ENCODE results near the gene ESAM. TPM values are rescaled to one million over a fixed set of nuclear protein-coding genes. Genes with fewer than 3 reads are reported as not detected.

The ESAM gene
- total and polyA plus RNA-seq, 2 of the 8 experiments (the other 6 are each of a cell fraction or from before 2014, with no cell fraction given) = 0.09 TPM; not detected in 1

DNA sequence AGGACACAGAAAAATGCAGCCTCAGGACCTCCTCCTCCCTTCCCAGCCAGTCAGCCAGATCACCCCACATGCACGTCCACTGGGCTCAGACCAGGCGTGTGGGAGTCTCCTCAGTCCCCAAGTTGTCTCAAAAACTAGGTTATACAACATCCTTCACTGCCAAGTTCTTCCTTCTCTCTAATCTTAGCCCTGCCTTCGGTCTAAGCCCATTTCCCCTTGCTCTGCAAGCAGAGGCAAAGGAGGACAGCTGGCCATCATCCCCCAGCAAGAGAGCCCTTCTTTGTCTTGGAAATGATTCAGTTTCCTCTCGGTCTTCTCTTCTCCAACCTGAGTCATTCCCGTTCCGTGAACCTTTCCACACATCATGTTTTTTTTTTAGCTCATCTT is 36.4 kb downstream of the ESAM start:
- no peak for DNase-seq (ENCODE audit: low read depth in 1 of 2, low spot score in 2 of 2)
- Histone ChIP-seq H3K9ac (replicated peaks in 1 of 4; ENCODE audit: extremely low read depth in 1 of 4, low read depth in 3 of 4, low read length in 3 of 4) (no peak overlapping the region), H3K4me2 (ENCODE audit: insufficient read depth in 1 of 2, low read depth in 2 of 2, low read length in 2 of 2) (peak overlapping the region; percentile 47 to 52), H3K27me3 (replicated peaks in 1 of 4; ENCODE audit: control insufficient read depth in 3 of 4, extremely low read depth in 1 of 4, insufficient read depth in 3 of 4, low read length in 3 of 4) (peaks cover 13 to 40% (median 32%) of the 10 kb centered on the region in 4 experiments), H2BK12ac (ENCODE audit: low read depth, low read length) (peak overlapping the region; percentile 53; the same call in 1 of the 2 replicates), H2BK120ac (replicated peaks; ENCODE audit: low read depth, low read length) (no peak overlapping the region), H3K23me2 (ENCODE audit: low read depth, low read length) (no peaks in the 10 kb centered on the region; the same call in 1 of the 2 replicates), H2AFZ (ENCODE audit: low read length) (peak overlapping the region; percentile 76; the same call in 1 of the 2 replicates), H3K14ac (ENCODE audit: insufficient read length) (no peak overlapping the region), H2BK20ac (ENCODE audit: low read length) (no peak overlapping the region), H2BK15ac (ENCODE audit: low read length) (peak overlapping the region; percentile 96; the same call in 1 of the 2 replicates), H3K79me2 (ENCODE audit: control insufficient read depth in 1 of 2, insufficient read depth in 2 of 2, low read length in 2 of 2) (no peaks in the 10 kb centered on the region), H3K4ac (replicated peaks; ENCODE audit: insufficient read length, low read depth, low read length) (no peak overlapping the region), H3K56ac (replicated peaks; ENCODE audit: insufficient read length, low read depth, low read length) (no peak overlapping the region), H4K91ac (replicated peaks; ENCODE audit: insufficient read length, low read length) (peak overlapping the region; percentile 16), H3K4me1 (replicated peaks in 1 of 4; ENCODE audit: control insufficient read depth in 3 of 4, insufficient read depth in 4 of 4, low read length in 3 of 4) (peaks cover 8 to 15% (median 10%) of the 10 kb centered on the region in 4 experiments), H2AK5ac (ENCODE audit: low read depth, low read length) (no peak overlapping the region), H3K4me3 (ENCODE audit: extremely low read depth in 1 of 4, insufficient read depth in 2 of 4, low read depth in 3 of 4, low read length in 4 of 4) (peak overlapping the region in 1 of 4 experiments; percentile 12; a peak in 2 of 8 replicates), H3K23ac (ENCODE audit: insufficient read length) (no peak overlapping the region), H4K20me1 (replicated peaks in 1 of 2; ENCODE audit: control insufficient read depth in 1 of 2, insufficient read depth in 2 of 2, low read length in 2 of 2) (peaks cover 0 to 2% of the 10 kb centered on the region in 2 experiments), H3K9me3 (ENCODE audit: insufficient read depth in 2 of 2, low read depth in 1 of 2, low read length in 1 of 2) (no peaks in the 10 kb centered on the region), H3K27ac (ENCODE audit: low read depth, low read length) (no peak overlapping the region), H4K5ac (ENCODE audit: insufficient read length, low read depth, low read length) (no peak overlapping the region), H4K8ac (ENCODE audit: extremely low read depth, insufficient read depth, low read length) (peak overlapping the region; percentile 39; the same call in 1 of the 2 replicates), H3K18ac (ENCODE audit: extremely low read depth, low read length) (peak overlapping the region; percentile 49; the same call in 1 of the 2 replicates), H3K79me1 (ENCODE audit: low read depth, low read length) (no peaks in the 10 kb centered on the region), H3K36me3 (ENCODE audit: control insufficient read depth in 2 of 4, insufficient read depth in 4 of 4, low read length in 3 of 4) (no peaks in the 10 kb centered on the region), H2BK5ac (ENCODE audit: low read depth, low read length) (peak overlapping the region; percentile 32; the same call in 1 of the 2 replicates)
- POLR2A ChIA-PET (ENCODE audit: partially characterized antibody) = interaction anchor here (2.5 kb wide), 1 partner anchor 9 kb away, joined by 11 read pairs; no protein-coding TSS in a partner anchor
- FAIRE-seq = no peak
- CTCF ChIA-PET (ENCODE audit: partially characterized antibody) = interaction anchor here (1.0 to 4.1 kb wide), 8 partner anchors 11 to 111 kb away, joined by 3 to 20 read pairs (median 7); partner anchors contain the start of gene NRGN
- 38% methylated on average over 6 of the region's 6 CpGs; no CpG with 5 or more reads in 1 of the 2 experiments for WGBS, 2 experiments (ENCODE audit: extremely low coverage in 1 of 2, insufficient coverage in 1 of 2, insufficient read length in 1 of 2, insufficient replicate concordance in 2 of 2, low coverage in 1 of 2, low lambda C conversion rate in 2 of 2, missing lambda C conversion rate in 1 of 2)
- TF ChIP-seq, protein P1, sequence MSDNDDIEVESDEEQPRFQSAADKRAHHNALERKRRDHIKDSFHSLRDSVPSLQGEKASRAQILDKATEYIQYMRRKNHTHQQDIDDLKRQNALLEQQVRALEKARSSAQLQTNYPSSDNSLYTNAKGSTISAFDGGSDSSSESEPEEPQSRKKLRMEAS (IDR thresholded peaks at IDR 0.05) = no peak
- TF ChIP-seq SIX5 (IDR thresholded peaks at IDR 0.05; ENCODE audit: low read depth, low read length) (no peak), BRCA1 (IDR thresholded peaks at IDR 0.05; ENCODE audit: low read depth, low read length) (no peak), POU5F1 (IDR thresholded peaks at IDR 0.05; ENCODE audit: low read depth, low read length) (no peak), EZH2 (IDR thresholded peaks at IDR 0.05; ENCODE audit: low read depth, low read length, severe bottlenecking) (no peak), JUND (IDR thresholded peaks at IDR 0.05; ENCODE audit: low read length) (no peak), SP2 (IDR thresholded peaks at IDR 0.05; ENCODE audit: low read length) (no peak)
- TF ChIP-seq, protein P2, sequence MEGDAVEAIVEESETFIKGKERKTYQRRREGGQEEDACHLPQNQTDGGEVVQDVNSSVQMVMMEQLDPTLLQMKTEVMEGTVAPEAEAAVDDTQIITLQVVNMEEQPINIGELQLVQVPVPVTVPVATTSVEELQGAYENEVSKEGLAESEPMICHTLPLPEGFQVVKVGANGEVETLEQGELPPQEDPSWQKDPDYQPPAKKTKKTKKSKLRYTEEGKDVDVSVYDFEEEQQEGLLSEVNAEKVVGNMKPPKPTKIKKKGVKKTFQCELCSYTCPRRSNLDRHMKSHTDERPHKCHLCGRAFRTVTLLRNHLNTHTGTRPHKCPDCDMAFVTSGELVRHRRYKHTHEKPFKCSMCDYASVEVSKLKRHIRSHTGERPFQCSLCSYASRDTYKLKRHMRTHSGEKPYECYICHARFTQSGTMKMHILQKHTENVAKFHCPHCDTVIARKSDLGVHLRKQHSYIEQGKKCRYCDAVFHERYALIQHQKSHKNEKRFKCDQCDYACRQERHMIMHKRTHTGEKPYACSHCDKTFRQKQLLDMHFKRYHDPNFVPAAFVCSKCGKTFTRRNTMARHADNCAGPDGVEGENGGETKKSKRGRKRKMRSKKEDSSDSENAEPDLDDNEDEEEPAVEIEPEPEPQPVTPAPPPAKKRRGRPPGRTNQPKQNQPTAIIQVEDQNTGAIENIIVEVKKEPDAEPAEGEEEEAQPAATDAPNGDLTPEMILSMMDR (IDR thresholded peaks at IDR 0.05; ENCODE audit: control extremely low read depth in 1 of 3, insufficient read depth in 1 of 3, low read depth in 1 of 3, low read length in 3 of 3) = no peak
- TF ChIP-seq, protein P3, sequence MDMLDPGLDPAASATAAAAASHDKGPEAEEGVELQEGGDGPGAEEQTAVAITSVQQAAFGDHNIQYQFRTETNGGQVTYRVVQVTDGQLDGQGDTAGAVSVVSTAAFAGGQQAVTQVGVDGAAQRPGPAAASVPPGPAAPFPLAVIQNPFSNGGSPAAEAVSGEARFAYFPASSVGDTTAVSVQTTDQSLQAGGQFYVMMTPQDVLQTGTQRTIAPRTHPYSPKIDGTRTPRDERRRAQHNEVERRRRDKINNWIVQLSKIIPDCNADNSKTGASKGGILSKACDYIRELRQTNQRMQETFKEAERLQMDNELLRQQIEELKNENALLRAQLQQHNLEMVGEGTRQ (IDR thresholded peaks at IDR 0.05; ENCODE audit: low read length) = no peak
